Fibroblast of villous mesenchyme (primary cell): ENCODE measurements around the gene PAFAH1B1. TPM values are rescaled to one million over a fixed set of nuclear protein-coding genes. Genes with fewer than 3 reads are reported as not detected.
"Not testable (repeated sequence)": the region's sequence is repeated elsewhere in the genome, so short reads cannot be mapped to it uniquely, and the experiment has no call there.

ENCODE experiments used
- DNase-seq: peaks from one replicate; pipeline ENCODE4 v3.0.0-alpha.2; 2010; ENCODE audit warnings: low read depth
- H3K4me3 ChIP-seq: 2 replicates; pipeline ENCODE4 v1.5.1; 2011; ENCODE audit warnings: low read depth, mild to moderate bottlenecking, low read length
- total RNA-seq: library from RNA; depleted of rRNA; stranded (reverse); fragments of >200 nt; gene quantifications from 2 replicates; pipeline ENCODE4 v1.2.3, GENCODE V29; 2012
- TF ChIP-seq, protein P1 (sequence below): IDR thresholded peaks from 2 replicates; pipeline ENCODE4 v1.5.1; 2012; ENCODE audit warnings: low read depth, mild to moderate bottlenecking, low read length; ENCODE audit not compliant: insufficient read depth

The PAFAH1B1 gene
- total RNA-seq, 1 donor: 141 TPM

DNA sequence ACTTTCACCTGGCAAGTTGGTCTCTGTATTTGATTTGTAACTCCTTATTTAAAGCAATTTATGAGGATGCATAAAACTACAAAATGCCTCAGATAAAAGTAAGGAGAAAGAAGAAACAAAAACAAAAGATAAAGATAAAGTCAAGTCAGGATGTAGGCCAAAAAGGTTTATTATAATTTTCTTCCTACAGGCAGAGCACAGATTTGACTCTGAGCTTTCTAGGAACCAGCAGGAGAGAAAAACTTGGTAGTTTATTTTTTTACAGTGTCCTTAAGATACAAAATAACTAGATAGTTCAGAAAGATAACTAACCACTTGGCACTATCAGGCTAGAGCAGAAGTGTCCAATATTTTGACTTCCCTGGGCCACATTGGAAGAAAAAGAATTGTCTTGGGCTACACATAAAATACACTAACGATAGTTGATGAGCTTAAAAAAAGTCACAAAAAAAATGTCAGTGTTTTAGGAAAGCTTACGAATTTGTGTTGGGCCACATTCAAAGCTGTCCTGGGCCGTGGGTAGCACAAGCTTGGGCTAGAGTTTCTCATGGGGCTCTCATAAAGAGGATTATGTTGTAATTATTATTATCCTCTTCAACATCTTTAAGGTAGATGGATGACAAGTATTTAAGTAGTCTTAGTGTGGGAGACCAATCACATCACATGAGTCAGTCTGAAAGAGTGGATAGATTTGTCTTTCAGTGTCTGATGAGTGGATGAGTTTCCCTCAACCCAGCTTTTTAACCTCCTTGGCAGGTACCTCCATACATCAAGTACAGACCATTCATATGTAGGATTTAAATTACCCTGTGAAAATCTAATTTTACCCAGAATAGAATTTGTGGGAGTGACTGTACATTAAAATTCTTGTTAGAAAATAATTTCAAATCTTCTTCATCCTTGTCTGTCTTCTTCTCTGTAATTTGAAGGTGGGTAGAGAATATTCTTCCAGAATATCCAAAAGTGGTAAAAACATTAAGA, 17.0 kb downstream of the PAFAH1B1 start:
- no peak for DNase-seq
- TF ChIP-seq, protein P1, sequence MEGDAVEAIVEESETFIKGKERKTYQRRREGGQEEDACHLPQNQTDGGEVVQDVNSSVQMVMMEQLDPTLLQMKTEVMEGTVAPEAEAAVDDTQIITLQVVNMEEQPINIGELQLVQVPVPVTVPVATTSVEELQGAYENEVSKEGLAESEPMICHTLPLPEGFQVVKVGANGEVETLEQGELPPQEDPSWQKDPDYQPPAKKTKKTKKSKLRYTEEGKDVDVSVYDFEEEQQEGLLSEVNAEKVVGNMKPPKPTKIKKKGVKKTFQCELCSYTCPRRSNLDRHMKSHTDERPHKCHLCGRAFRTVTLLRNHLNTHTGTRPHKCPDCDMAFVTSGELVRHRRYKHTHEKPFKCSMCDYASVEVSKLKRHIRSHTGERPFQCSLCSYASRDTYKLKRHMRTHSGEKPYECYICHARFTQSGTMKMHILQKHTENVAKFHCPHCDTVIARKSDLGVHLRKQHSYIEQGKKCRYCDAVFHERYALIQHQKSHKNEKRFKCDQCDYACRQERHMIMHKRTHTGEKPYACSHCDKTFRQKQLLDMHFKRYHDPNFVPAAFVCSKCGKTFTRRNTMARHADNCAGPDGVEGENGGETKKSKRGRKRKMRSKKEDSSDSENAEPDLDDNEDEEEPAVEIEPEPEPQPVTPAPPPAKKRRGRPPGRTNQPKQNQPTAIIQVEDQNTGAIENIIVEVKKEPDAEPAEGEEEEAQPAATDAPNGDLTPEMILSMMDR: no peak
- no peak overlapping the region for H3K4me3 ChIP-seq

DNA sequence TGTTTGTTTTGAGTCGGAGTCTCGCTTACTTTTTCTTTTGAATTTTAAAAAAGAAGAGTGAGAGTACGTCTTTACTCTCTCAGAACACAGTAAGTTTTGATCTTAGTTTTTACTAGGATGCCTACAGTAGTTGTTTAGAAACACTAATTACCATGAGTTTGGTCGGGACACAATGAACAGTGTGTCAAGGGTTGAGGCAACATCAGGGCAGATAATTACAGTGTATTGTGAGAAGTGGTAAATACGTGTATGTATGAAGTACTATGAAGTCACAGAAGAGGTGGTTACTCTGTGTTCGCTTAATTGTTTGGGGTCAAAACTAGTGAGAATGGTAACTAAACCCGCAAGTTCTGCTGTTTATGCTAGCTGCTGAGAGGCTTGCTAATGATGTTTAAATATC, 18.2 kb downstream of the PAFAH1B1 start:
- TF ChIP-seq, protein P1: no peak
- DNase-seq: no peak
- H3K4me3 ChIP-seq: no peak overlapping the region

DNA sequence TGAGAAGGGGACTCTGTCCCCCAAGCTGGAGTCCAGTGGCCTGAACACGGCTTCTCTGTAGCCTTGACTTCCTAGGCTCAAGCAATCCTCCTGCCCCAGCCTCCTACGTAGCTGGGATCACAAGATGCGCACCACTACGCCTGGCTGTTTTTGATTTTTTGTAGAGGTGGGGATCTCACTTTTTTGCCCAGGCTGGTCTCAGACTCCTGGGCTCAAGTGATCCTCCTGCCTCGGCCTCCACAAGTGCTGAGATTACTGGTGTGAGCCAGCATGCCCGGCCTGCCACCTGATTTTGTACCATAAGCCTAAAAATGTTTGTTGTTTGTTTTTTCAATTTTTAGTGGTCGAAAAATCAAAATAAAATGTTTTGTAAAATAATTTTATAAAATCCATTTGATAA, 19.2 kb downstream of the PAFAH1B1 start:
- no peak for DNase-seq
- TF ChIP-seq, protein P1: no peak
- no peak overlapping the region for H3K4me3 ChIP-seq

DNA sequence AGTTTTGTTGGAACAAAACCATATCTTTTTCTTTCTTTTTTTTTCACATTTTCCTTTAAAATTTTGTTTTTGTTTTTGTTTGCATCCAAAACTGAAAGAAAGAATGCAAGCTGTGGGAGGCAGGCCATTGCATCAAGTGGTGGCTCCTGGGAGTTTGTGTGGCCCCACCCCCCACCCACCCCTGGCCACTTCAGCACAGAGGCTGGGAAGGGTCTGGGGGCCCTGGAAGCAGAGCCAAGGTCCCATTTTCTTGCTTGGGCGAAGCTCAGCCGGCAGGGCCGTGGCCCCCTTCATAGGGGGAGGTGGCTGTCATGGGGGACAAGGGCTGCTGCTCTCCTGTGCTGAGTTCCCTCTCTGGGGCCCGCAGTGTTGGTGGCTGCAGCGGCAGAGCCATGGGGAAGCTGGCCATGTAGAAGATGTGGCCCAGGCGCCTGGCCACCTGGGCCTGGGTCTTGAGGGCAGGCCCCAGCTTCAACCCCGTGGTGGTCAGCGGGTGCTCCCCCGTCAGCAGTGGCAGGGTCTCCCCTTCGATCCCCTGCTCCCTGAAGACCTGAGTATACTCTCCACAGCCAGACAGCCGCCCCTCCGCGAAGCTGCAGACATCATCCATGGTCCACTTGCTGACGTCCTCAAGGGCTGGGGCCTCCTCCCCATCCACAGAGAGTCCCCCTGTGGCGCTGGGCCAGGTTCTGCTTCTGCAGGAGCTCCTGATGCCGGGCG, 19.8 kb downstream of the PAFAH1B1 start:
- TF ChIP-seq, protein P1: no peak
- DNase-seq: no peak

DNA sequence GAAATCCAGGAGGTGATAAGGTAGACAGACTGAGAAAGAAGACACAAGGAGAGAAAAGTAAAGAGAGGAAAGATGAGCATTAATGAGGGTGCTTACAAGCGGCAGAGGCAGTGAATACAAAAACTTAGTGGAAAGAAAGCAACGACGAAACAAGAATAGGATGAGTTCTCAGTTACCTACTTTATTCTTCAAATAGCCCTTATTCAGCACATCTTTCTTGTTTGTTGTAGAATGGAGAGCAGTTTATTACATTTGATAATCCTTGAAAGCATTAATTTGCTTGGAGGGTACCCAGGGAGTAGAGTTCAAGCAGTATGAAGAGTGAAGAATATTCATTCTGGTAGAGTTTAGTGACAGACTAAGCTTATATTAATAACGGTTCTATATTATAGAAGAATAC, 22.4 kb downstream of the PAFAH1B1 start:
- TF ChIP-seq, protein P1: no peak
- DNase-seq: no peak
- no peak overlapping the region for H3K4me3 ChIP-seq

More for the DNA sequence above, 19.8 kb downstream of the PAFAH1B1 start:
- no peak overlapping the region for H3K4me3 ChIP-seq

DNA sequence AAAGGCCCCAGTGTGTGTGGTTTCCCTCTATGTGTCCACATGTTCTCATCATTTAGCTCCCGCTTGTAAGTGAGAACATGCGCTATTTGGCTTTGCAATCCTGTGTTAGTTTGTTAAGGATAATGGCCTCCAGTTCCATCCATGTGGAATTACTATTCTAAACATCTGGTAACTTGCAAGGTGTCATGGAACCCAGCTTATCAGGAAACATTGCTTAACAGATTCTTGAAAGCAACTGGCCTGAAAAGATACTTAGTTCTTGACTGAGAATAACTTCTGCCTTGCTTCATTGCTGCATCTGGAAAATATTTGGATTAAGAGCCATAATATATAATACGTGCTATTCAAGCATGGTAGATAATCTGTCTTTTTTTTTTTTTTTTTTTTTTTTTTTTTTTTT, 27.8 kb downstream of the PAFAH1B1 start:
- DNase-seq: peak; percentile 64
- TF ChIP-seq, protein P1: no peak
- no peak overlapping the region for H3K4me3 ChIP-seq

DNA sequence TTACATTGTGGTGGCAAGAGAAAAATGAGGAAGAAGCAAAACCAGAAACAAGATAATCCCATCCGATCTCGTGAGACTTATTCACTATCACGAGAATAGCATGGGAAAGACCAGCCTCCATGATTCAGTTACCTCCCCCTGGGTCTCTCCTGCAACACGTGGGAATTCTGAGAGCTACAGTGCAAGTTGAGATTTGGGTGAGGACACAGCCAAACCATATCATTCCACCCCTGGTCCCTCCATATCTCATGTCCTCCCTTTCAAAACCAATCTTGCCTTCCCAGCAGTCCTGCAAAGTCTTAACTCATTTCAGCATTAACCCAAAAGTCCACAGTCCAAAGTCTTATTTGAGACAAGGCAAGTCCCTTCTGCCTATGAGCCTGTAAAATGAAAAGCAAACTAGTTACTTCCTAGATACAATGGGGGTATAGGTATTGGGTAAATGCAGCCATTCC, 28.5 kb downstream of the PAFAH1B1 start:
- not testable (repeated sequence) for DNase-seq, H3K4me3 ChIP-seq

DNA sequence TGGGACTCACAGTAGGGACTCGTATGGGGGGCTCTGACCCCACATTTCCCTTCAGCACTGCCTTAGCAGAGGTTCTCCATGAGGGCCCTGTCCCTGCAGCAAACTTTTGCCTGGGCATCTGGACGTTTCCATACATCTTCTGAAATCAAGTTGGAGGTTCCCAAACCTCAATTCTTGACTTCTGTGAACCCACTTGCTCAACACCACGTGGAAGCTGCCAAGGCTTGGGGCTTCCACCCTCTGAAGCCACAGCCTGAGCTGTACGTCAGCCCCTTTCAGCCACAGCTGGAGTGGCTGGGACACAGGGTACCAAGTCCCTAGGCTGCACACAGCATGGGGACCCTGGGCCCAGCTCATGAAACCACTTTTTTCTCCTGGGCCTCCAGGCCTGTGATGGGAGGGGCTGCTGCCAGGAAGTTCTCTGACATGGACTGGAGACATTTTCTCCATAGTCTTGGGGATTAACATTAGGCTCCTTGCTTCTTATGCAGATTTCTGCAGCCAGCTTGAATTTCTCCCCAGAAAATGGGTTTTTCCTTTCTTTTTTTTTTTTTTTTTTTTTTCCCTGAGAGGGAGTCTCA, 29.4 kb downstream of the PAFAH1B1 start:
- DNase-seq, H3K4me3 ChIP-seq: not testable (repeated sequence)
